HG03457 (cell line): Measurements from ENCODE around the gene CCR6.
A peak's percentile ranks its signal among the peaks of the same experiment; 100 is the strongest.

Source experiments
- ATAC-seq: cut with Tn5 transposase; IDR thresholded peaks from one replicate; pipeline ENCODE4 v1.9.1; 2021; ENCODE audit warnings: moderate number of reproducible peaks; ENCODE audit not compliant: unreplicated experiment

The CCR6 gene

DNA sequence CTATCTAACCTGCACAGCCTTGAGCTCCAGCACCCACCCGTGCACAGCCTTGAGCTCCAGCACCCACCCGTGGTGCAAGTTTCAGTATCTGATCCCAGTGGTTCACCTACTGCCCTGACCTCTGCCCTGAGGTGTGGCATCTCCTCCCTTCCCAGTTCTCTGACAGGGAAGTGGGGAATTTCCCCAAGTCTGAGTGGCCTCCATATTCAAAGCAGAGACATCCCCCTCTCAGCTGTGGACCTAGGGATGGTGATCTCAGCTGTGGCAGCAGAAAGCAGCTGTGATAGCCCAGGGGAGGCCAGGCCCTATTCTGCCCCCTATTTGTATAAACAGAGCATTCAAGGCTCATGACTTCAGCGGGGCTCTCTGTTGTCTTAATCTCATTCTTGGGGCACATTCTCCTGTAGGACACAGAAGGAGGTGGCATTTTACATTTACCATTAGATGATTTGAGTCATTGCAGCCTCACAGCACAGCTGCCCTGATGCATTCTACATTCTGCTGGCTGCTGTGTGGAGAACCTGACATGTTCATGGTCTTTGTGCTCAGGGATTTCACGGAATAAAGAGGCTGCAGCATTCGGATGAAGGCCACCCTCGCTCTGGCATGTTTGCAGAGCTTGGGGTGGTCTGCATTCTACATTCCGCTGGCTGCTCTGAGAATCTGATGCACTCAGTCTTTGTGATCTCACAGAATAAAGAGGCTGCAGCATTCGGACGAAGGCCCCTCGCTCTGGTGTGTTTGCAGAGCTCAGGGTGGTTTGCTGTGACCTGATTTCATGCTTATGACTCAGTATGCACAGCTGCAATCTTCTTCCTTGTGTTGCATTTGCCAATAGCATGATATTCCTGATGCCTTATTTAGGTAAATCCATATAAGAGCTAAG is 17.9 kb downstream of the CCR6 start:
- ATAC-seq, result no peak

DNA sequence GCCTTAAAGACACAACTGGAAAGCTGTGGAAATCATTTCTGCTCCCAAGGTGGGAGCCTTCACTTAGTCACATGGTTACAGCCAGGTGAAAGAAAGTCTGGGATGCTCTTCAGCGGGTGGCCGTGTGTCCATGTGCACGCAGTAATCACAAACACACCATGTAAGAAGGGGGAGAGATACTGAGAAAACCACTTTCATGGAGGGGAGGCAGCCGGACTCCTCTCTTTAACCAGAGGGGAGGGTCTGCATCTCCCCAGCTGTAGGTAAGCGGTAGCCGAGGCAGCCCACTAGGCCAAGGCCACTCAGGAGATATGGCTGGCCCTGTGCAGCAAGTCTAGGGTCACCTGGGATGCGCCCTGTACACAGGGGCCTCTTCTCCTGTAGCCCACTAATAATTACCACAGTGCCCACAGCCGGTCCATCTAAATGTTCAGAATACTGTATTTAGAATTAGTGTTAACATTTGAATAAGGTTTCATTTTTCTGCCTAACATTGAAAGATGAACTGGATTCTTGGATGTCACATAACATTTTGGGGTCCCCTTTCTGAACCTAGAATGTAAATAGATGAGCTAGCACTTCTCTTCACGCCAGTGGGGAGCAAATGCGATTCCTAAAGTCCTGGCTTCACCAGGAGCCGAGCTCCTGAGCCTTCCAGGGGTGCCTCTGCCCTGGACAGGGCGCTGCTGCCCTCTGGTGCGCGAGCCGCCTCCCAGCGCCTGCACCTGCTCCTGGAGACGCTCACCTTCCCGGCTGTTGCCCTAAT is 19.0 kb downstream of the CCR6 start:
- no peak for ATAC-seq

DNA sequence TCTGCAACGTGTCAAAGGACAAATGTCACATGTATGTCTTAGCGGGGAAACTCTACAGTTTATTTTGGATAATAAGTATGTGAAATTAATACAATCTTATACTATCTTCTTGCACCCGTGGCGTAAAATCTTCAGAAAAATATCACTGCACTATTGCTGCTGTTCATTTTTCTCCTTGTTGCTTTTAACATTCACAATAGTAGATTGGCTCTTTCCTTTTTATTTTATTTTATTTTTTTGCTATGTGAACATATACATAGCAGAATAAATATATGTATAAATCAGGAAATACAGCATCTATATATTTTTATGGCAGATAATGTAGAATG is 19.5 kb downstream of the CCR6 start:
- no peak for ATAC-seq

DNA sequence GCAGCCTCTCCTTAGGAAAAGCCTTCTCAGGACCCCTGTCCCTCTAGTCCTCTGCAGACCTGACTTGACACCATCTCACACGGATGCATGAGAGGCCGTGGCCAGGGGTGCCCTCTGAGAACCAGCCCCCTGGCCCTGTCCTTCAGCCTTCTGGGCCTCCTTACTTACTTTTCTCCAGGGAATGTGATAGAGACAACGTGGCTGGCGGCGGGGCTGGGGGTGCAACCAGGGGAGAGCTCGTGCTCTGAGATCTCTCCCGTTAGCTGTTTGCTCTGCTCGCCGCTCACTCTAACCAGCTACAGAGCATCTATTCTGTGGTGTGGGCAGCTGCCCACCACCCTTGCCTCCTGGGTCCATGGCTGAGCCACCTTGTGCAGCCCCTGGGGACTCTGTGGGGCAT is 20.1 kb downstream of the CCR6 start:
- no peak for ATAC-seq

DNA sequence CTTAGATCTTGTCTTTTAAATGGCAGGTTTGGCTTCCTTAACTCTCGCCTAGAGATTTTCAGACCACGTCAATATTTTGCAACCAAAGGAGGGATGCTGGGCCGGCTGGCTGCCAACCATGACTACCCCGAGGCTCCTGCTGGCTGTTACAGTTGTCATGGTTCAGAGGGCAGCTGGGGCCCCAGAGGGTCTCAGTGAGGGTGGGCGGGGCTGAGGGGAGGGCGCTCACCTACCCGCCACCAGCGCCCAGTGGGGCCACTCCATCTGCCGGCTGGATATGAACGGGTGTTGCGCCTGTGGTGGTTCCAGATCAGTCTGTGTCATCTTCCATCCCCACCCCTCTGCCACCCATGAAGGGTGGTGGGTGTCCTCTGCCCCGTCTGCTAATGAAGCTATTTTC is 22.6 kb downstream of the CCR6 start:
- ATAC-seq, result no peak

DNA sequence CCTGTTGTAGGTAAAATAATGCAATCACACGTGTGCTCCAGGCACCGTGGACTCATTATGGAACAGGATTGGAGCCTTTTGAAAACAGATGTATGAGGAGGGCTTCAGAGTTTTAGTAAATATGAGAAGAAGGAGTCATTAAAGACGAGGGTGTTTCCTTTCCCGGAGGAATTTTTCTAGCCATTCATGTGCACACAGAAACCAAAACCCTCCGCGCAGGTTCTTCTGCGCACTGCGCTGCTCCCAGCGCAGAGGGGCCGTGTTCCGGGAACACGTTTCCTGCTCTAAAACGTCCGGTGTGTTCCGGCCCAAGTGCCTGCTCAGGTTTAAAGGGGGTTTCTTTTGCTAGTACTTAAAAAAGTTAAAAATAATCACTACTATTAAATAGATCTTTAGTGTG is 23.2 kb downstream of the CCR6 start:
- ATAC-seq, result no peak

DNA sequence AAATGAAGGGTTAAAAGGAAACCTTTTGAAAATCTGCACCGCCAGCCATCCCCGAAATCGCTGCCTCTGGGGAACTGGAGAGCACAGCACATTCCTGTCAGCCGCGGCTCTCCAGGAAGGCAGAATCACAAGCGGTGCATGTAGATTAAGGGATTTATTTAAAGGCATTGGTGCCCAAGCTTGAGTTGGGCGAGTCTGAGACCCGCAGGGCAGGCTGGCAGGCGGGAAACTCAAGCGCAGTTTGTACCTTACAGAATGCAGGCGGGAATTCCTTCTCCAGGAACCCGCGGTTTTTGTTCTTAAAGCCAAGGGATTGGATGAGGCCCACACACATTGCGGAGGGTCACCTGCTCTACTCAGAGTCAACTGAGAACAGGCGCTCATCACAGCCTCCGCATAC is 24.1 kb downstream of the CCR6 start:
- ATAC-seq, result no peak

DNA sequence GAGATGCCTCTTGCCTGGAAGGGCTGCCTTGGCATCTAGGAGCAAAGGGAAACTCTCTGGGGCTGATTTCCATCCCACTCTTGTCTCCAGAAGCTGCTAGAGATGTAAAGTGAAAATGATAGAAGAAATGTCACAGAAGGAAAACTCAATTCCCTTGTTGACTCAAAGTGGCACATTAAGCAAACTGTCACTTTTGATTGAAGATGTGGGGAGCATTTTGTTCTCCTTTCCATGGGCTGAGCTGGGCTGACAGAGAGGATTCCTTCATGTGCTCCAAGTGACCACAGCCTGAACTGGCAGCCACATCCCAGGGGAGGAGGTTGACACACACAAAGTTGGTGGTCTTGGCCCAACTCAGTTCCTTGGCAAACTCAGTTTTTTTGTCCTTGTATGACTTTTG is 25.1 kb downstream of the CCR6 start:
- no peak for ATAC-seq

DNA sequence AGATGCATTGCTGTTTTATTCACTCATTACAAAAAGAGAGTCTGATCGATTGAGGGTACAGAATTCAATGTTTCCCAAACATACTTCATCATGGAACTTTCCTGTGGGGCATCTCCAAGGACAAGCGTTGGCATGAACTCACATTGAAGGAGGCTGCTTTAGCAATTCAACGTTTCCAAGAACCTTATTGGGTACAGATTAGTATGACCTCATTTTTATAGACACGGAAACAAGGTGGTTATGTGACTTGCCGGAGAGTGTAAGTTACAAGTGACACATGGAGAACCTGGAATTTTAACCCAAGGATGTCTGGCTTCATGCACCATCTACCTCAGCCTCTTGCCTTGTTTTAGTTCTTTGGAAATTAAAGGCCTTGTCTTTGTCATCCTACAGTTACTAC is 26.1 kb downstream of the CCR6 start:
- ATAC-seq, result no peak

DNA sequence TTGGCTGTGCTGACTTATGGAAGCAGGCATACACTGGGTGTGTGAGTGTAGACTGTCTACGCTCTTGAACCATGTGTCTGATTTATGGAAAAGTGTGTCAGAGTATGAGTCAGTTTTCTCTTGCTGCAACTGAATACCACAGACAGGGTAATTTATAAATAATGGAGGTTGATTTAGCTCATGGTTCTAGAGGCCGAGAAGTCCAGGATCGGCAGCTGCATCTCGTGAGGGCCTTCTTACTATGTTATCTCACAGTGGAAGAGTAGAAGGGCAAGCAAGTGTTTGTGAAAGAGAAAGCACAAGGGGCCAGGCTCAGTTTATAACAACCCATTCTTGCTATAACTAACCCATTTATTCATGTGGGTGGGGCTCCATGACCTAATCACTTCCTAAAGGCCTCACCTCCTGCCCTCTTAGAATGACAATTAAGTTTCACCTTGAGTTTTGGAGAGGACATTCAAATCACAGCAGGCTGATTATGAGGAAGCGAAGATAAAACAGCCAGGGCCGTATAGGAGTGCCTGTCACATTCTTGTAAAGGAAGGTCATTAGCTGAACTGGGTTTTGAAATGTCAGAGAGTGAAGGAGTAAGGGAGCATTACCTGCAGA is 28.1 kb downstream of the CCR6 start:
- peak; percentile 45 for ATAC-seq

DNA sequence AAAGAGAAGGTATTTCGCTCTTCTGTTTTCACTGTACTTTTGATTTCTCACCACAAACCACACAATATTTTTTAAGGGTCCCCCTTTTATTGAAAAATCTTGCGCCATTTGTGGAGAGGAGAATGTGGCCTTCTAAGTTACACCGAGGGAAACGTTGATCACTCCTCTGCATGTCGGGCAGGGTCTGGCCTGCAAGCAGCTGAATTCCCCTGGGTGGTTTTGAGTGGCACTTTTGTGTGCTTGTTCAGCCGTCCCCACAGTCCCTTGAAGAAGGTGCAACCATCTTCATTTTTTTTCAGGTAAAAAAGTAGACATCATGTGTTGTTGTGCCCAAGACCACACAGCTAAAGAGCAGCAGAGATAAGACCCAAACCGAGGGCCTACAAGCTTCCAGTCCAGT is 28.8 kb downstream of the CCR6 start:
- no peak for ATAC-seq

DNA sequence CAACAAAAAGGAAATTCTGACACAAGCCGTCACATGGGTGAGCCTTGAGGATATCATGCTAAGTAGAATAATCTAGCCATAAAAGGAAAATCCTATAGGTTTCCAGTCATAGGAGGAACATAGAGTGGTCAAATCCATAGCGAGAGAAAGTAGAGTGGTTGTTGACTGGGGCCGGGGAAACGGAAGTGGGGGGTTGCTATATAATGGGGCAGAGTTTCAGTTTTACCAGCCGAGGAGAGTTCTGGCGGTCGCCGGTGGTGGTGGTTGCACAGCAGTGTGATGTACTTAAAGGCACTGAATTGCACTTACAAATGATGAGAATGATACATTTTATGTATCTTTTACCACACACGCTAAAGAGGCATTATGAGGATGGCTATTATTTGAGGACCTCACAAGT is 30.0 kb downstream of the CCR6 start:
- no peak for ATAC-seq

DNA sequence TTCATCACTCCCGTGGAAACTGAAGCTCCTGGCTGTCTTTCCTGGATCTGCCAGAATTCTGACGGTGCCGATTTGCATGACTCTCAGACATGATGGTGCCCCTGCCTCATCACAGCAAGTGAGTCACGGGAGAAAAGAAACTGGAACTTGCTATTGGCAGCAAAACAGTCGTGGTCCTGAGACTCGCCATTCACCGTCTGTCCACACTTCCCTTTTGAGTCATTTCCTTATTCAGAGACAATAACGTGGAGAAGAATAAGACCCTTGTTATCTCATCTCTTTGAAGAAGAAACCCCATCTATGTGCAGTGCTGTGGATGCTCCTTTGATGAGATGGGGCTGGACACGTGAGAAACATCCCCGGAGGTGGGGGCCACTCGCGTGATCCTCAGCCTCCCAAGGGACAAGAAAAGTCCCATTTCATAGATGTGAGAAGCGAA is 30.6 kb downstream of the CCR6 start:
- ATAC-seq, result peak; percentile 57

DNA sequence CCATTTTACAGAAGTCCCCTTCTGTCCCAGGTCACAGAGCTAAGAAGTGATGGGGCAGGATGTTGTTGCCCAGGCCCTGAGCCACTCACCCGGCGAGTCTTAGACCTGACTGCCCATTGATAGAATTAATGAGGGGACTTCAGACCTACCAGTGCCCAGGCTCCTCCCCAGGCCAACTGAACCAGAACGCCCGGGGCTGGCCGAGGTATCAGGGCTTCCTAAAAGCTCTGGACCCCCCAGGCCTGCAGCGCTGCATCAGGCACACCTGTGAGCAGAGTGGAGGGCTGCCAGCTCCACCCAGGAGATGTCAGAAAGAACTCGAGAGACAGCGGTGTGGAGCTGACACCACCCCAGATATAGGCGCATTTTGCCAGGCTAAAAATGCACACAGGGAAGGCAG is 31.4 kb downstream of the CCR6 start:
- no peak for ATAC-seq

DNA sequence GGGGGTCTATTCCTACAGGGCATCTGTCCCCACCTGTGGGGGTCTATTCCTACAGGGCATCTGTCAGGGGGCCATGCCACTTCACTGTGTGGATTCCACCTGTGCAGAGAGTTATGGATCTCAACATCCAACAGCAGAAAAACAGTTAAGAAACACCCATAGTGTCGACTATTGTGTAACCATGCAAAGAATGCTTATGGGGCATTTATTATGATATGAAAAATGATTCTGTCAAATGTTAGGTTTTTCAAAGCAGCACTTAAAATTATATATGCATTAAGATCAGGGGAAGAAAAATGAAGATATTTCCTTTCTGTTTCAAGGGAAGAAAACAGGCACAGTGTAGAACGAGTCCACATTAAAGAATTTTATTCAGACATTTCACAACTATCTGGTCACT is 32.0 kb downstream of the CCR6 start:
- ATAC-seq, result no peak

DNA sequence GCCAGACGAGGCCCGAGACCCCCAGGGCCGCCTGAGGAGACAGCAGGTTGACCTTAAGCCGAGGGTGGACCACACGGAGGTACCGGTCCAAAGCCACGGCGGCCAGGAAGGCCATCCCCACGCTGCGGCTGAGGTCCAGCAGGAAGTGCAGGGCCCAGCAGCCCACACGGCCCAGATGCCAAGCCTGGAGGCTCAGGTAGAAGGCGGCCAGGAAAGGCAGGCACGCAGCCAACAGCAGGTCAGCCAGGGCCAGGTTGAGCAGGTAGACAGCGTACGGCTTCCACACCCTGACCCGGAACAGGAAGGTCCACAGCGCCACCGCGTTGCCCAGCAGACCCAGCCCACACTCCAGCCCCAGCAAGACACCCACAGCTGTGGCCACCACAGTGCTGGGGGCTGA is 34.5 kb downstream of the CCR6 start:
- ATAC-seq, result no peak

DNA sequence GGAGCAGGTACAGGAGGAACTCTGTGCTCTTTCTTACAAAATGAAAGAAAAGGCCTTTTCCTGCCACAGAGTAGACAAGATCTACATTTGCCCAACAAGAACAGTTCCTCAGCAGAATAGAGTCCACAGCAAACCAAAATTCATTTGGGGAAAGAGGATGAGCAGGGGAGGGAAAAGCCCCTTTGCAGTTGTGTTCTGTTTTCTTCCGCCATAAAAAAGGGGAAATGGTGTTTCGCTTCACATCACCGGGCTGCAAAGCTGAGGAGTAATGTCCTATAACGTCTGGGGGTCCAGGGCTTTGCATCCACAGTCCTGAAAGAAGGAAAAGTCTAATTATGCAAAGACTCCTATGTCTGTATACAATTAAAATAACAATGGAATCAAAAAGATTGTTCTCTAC is 35.0 kb downstream of the CCR6 start, which contains the start of gene GPR31:
Gene GPR31, minus strand, starts transcription at position 118 of the 400 bp plus-strand sequence. CDS start 149 bp downstream, outside the sequence.
- no peak for ATAC-seq

DNA sequence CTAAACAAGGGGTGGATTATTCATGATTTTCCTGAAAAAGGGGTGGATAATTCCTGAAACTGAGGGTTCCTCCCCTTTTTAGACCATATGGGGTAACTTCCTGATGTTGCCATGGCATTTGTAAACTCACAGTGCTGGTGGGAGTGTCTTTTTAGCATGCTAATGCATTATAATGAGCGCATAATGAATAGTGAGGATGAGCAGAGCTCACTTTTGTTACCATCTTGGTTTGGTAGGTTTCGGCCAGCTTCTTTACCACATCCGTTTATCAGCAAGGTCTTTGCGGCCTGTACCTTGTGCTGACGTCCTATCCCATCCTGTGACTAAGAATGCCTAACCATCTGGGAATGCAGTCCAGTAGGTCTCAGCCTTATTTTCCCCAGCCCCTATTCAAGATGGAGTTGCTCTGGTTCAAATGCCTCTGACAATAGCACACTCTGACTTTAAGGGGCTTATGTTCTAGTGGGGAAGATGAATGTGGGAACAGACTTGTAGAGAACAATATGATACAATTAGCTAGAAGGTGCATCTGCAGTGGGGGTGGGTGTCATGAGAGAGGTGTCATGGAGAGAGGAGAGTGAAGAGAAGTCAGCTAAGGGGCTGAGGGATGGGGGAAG is 39.1 kb downstream of the CCR6 start:
- ATAC-seq, result no peak

DNA sequence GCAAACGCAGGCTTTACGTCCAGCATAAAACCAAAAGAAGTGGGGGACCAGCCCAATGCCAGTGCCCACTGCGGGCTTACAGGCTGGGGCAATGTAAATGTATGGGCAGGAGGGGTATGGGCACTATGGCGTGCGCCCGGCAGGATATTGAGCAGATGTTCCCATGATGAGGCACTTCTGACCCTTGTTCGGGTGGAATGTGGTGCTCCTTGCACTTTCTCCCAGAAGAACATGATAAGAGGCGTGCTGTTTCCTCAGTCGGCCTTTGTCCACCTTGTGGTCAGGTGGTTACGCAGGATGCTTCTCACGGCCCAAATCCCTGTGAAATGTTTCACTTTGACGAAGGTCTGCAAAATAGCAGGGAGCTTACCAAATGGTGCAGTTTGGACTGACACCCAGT is 39.7 kb downstream of the CCR6 start:
- no peak for ATAC-seq

DNA sequence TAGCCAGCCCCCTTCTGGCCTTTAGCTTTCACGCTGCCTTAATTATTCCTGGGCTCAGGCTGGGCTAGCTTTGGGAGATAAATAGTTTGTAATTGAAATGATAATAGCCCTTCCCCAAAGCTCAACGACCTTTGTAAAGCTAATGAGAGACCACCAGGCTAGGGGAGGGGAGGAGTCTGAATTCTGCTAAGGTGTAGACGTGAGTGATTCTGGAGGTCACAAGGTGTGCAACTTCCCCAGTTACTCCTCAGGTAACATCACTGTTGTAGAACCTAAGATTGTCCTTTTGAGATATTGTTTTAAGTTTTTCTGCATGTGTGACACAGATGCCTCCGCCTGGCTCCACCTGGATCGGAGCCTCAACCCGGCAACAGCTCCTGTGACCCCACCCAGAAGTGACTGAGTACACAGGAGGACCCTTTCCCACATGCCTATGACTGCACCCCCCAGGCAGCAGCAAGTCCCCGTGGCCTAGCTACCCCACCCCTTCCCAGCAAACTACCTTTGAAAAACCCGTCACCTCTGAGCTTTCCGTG is 40.6 kb downstream of the CCR6 start:
- no peak for ATAC-seq

DNA sequence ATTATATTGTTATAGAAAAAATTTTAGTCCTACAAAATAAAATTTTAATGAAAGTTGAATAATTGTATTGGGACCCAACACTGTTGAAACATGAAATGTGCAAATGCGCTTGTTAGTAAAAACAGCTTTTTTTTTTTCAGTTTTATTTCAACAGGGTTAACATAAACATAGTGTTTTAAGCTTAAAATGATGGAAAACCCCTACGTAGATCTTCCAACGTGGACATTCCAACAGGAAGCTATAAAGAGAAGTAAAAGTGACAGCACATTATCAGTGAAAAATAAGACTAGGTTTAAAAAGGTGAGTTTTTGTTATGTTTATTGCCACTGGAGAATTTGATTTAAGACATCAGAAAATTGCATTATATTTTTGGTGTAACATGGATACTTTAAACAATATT is 41.4 kb downstream of the CCR6 start:
- ATAC-seq, result no peak
